GM21526 (cell line): ENCODE measurements around the gene NGLY1.

Experiments used
- ATAC-seq: cut with Tn5 transposase; IDR thresholded peaks from one replicate; pipeline ENCODE4 v1.9.1; 2021; ENCODE audit warnings: moderate library complexity; ENCODE audit not compliant: unreplicated experiment, low FRiP score

Gene NGLY1

DNA sequence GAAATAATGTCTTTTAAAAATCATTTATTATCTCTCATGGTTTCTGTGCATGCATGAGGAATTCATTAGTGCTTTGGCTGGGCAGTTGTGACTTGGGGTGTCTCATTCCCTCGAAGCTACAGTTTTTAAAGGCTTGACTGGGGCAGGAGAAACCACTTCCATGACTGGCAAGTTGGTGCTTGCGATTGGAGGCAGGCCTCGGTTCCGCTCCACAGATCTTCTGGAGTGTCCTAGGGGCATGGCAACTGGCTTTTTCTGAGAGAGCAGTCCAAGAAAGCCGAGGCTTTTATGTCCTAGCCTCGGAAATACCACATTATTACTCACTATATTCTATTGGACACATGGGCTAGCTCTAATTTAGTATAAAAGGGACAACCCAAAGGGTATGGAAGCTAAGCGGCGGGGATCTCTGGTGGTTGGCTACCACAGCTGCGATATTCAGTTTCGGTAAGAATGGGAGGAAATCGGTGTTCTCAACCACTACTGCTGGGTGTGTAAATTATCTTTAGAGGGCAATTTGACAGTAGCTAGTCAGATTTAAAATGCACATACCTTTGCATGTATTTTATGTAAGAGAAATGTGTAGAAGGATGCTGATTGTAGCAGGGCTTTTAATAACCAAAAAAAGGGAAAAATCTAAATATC is 69.8 kb downstream of the NGLY1 start:
- no peak for ATAC-seq

- no peak for ATAC-seq
These were observed 72.2 kb downstream of the NGLY1 start for GRCh38 chr3:25711090-25711489.

- no peak for ATAC-seq
These were observed 75.2 kb downstream of the NGLY1 start for GRCh38 chr3:25708036-25708435.

GRCh38 chr3:25707268-25707926 is 75.8 kb downstream of the NGLY1 start:
- ATAC-seq: no peak

DNA sequence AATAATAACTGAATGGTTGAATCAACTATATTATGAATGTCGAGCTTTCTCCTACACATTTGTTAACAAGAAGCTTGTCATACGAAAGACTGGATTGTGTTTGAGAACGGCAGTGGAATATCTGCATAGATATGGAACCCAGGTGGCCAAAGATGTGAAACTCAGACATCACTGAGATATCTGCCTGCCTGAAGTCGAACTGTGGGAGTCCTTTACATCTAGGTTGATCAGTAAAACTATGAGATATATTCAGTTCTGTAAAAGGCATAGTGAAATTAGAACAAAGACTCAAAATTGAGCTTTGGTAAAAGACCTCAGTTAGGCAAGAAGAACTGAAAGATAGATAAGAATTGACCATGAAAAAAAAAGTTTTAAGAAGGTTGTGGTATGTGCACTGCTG is 77.0 kb downstream of the NGLY1 start:
- no peak for ATAC-seq

- no peak for ATAC-seq
These were observed 85.7 kb downstream of the NGLY1 start for GRCh38 chr3:25697553-25697952.

DNA sequence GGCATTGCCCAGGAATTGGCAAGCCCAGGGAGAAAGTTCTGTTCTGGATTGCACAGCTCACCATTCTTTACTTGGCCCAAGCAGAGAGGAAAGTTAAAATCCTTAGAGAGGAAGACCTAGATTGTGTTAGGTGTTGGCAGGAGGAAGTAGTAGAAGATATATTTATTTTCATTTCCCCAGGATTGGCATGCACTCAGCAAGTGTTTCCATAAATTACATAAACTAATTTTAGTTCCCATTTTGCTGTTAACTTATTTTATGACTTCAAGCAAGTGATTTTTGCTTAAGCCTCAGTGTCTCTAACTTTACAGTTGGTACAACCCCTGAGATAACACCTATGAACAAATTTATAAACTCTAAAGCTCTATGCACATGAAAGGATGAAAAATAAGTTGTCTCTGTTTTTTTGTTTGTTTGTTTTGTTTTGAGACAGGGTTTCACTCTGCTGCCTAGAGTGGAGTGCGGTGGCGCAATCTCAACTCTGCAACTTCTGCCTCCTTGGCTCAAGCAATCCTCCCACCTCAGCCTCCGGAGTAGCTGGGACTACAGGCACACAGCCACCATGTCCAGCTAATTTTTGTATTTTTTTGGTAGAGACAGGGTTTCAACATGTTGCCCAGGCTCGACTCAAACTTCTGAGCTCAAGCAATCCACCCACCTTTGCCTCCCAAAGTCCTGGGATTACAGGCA is 87.4 kb downstream of the NGLY1 start:
- no peak for ATAC-seq

GRCh38 chr3:25693238-25693637 is 90.0 kb downstream of the NGLY1 start:
- no peak for ATAC-seq

GRCh38 chr3:25692341-25692740 is 90.9 kb downstream of the NGLY1 start:
- no peak for ATAC-seq

DNA sequence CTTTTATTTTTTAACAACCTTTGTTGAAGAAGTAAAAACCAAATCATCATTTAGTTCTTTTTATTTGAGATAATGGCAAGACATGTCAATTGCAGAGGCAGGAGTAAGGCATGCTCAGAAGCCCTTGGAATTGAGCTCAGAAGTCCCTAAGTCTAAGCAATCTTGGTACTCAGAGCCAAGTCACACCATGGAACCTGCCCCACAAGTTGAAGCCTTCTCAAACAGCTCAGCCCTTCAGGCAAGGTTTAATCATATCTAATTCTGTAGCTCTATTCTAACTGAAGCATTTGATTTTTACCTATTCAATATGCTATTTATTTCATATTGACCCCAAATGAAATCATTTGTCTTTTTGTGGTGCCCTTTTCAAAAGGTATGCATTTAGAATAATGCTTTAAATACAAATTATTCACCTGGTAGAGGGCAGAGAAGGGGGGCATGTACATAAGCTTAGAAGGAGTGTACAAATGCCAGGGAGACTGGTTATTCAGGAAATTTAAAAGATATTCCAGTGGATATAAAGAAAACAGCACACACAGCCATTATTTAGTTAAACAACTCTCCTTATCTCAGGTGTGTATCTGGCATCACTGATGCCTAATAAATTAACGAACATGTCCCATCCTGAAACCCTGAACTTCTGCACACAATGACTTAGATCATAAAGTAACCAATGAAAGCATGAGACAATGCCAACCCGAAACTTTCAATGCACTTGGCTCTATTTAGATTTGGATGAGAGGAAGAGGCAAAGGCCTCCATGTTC is 92.3 kb downstream of the NGLY1 start:
- ATAC-seq: no peak

DNA sequence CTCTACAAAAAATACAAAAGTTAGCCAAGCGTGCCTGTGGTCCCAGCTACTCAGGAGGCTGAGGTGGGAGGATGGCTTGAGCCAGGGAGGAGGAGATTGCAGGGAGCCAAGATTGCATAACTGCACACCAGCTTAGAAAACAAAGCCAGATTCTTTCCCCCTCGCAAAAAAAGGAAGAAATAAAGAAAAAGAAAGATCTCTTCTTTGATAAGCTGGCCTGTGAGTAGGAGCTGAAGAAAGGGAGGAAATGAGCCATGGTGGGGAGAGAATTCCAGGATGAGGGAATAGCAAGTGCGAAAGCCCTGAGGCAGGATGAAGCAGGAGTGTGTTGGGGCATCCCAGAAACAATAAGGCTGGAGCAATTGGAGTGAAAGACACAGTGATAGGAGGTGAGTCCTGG is 94.0 kb downstream of the NGLY1 start:
- no peak for ATAC-seq

- no peak for ATAC-seq
These were observed 95.5 kb downstream of the NGLY1 start for GRCh38 chr3:25687742-25688141.

DNA sequence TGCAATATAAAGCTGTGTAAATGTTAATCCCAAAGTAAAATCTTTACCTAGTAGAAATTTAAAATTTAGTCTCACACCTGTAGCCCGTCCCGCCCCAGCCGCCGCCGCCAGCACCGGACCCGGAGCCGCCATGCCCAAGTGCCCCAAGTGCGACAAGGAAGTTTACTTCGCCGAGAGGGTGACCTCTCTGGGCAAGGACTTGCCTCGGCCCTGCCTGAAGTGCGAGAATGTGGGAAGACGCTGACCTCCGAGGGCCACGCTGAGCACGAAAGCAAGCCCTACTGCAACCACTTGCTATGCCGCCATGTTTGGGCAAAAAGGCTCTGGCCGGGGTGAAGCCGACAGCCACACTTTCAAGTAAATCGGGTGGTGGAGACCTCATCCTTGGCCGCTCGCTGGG is 96.5 kb downstream of the NGLY1 start:
- no peak for ATAC-seq

DNA sequence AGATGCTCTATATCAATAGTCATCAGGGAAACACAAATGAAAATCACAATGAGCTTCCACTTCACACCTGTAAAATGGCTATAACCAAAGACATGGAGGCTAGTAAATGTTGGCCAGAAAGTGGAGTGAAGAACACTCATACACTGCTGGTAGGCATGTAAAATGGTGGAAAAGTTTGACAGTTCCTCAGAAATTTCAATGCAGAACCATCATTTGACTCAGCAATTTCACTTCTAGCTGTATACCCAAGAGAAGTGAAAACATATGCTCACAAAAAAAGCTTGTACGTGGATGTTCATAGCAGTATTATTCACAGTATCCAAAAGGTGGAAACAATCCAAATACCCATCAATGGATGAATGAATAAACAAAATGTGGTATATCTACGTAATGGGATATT is 99.4 kb downstream of the NGLY1 start:
- no peak for ATAC-seq

- ATAC-seq: no peak
These were observed 99.8 kb downstream of the NGLY1 start for GRCh38 chr3:25683410-25683809.

GRCh38 chr3:25679642-25680302 is 103.5 kb downstream of the NGLY1 start:
- no peak for ATAC-seq

- ATAC-seq: no peak
These were observed 104.1 kb downstream of the NGLY1 start for GRCh38 chr3:25679166-25679565.

DNA sequence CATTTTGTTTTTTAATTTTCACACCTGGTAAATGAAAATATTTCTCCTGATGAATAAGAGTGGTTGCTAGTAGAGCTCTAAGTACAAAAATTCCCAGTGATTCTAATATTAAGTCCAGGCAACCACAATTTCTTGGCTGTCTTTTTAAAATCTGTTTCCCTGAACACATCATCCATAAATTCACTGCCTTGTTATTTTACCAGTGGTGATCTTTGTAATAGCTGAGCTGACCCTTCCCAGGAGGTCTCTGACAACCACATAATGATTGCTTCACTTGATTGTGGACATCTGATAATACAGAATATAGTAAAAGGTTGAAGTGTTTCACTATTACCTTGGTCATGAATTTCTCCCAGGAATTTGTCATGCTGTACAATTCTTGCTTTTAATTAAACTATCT is 104.7 kb downstream of the NGLY1 start:
- ATAC-seq: no peak

GRCh38 chr3:25677121-25677520 is 106.1 kb downstream of the NGLY1 start:
- ATAC-seq: no peak

GRCh38 chr3:25674670-25675069 is 108.6 kb downstream of the NGLY1 start:
- no peak for ATAC-seq
